ENCODE data around the gene PHLDA2.
"Not testable (repeated sequence)": the region's sequence is repeated elsewhere in the genome, so short reads cannot be mapped to it uniquely, and the experiment has no call there.

Gene PHLDA2

DNA sequence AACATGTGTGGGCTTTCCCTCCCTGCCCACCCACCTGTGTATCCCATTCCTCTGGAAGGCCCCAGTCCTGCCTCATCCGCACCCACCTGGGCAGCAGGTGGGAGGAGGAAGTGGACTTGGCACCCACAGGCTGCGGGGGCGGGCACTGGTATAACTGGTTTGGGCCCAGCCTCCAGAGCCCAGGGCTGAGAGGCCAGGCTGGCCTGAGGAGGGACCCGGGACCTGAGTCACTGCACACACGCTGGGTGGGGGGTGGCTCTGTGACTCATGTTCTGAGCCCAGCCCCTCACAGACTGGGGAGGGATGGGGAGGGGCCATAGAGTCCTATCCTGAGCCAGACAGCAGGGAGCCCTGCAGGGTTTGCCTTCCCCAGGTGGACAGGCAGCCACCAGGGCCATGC lies 16.7 kb downstream of the PHLDA2 start:
- DNase-seq: no peak

GRCh38 chr11:2911785-2912391 lies 17.3 kb downstream of the PHLDA2 start:
- no peak for DNase-seq

DNA sequence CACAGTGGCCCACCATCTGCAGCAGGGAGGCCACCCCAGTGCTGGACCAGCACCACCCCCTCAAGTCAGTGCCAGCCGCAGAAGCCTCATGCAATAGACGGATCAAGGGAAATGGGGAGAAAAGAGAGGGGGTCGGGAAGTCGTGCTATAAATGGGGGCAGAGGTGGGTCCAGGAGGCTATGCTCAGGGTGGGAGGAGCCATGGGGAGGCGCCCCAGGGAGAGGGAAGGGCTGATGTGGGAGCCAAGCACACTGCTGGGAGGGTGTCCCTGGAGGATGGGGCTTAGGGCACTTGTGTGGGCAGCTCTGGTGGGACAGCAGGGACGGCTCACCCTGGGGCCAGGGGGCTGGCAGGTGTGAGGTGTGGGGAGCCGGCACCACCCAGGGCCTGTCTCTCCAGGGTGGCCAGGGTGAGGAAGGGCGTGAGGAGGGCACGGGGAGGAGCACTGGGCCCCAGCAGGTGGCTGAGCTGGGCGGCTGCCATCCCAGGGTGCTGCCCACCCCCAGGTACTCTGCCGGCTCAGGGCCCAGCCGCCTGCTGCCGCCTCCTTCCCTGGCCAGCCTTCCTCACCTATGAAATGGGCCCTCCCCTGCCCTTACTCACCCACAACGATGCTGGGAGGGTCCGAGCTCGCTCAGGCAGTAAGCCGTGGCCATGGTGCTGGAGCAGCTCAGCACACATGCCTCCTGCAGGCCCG lies 18.0 kb downstream of the PHLDA2 start:
- DNase-seq: no peak

DNA sequence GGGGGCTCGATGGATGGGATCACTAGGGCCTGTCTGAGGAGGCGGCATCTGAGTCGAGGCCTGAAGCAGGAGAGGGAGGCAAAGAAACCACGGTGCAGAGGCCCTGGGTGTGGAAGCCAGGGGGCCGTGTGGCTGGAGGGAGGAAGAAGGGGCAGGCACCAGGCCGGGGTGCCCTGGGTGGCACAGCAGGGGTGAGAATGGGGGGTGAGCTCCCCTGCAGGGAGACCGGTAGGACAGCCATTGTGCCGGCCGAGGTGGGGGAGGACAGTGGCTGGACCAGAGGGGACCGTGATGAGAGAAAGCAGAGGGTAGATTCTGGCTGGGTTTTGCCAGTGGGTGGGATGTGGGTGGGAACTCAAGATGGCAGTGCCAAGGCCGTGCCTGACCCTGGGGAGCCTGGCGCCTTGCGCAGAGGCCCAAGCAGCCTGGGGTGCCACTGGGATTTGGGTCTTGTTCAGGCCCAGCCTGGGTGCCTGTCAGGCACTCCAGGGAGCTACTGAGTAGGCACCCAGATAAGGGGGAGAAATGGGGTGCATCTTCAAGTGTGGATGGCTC lies 18.7 kb downstream of the PHLDA2 start:
- DNase-seq: no peak

DNA sequence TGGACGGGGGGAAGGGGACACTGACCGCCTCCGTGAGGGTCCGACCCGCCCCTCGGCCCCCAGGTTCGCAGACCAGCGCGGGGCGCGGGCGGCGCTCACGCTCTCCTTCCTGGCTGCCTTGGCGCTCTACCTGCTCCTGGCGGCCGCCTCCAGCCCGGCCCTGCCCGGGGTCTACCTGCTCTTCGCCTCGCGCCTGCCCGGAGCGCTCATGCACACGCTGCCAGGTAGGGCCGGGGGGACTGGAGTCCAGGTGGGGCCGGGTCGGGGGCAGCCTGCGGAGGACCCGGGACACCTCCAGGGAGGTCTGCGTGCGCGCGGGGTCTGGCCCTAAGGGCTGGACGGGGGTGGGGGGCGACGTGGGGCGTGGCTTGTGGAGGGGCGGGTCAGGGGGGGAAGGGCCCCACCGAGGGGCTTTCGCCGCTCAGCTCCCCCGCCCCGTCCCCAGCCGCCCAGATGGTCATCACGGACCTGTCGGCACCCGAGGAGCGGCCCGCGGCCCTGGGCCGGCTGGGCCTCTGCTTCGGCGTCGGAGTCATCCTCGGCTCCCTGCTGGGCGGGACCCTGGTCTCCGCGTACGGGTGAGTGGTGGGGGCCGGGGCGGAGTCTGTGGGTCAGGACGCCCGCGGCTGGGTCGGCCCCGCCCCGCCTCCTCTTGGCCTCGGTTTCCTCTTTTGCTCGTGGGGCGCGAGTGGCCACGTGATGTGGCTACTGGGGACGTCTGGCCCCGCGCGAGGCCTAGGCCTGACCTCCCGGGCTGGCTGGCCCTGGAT lies 19.9 kb downstream of the PHLDA2 start:
- no peak for DNase-seq

GRCh38 chr11:2908130-2908529 lies 21.1 kb downstream of the PHLDA2 start:
- no peak for DNase-seq

DNA sequence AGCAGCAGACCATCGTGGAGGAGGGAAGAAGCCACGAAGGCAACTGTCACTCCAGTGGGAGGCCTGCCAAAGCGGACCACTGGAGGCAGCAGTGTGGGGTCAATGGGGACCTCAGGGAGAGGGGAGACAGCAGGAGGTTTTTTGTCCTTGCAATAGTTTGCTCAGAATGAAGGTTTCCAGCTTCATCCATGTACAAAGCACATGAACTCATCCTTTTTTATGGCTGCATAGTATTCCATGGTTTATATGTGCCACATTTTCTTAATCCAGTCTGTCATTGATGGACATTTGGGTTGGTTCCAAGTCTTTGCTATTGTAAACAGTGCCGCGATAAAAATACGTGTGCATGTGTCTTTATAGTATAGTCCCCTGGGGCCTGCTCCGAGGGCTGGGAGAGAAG lies 23.9 kb downstream of the PHLDA2 start:
- DNase-seq: not testable (repeated sequence)

DNA sequence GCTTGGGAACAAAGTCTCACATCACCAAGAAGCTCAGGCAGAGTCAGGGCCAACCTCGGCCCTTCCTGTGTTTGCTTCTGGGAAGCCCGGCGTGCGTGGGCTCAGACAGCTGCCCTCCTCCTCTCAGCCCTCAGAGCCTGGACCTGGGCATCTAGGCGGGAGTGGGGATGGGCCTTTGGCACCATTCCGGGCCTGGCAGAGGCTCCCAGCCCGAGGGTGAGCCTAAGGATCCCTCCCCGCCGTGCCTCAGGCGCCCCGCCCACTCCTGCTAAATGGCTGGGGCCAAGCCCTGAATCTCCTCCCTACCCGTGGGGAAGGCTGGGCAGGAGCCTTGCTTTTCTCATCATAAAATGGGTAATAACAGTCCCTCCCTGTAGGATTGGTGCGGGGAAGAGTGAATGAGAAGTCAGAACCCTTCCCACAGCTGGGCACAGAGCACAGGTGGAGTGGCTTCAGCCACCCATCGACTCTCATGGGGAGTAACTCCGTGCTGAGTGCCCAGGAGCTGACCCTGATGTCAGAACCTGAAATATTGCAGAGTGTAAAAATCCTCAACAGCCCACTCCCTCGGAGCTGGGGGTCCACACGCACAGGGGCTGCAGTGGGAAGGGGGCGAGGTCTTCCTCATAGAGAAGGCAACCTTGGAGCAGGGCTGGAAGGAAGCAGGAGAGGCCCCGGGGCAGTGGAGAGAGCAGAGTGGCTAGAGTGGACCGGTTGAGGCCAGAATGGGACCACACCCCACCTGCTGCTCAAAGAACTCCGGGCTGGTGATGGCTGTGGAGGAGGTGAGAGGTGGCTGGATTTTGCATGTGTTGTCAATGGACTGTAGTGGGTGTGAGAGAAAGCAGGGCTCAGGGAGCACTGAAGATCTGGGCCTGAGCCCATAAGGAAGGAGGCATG lies 24.8 kb downstream of the PHLDA2 start:
- no peak for DNase-seq

DNA sequence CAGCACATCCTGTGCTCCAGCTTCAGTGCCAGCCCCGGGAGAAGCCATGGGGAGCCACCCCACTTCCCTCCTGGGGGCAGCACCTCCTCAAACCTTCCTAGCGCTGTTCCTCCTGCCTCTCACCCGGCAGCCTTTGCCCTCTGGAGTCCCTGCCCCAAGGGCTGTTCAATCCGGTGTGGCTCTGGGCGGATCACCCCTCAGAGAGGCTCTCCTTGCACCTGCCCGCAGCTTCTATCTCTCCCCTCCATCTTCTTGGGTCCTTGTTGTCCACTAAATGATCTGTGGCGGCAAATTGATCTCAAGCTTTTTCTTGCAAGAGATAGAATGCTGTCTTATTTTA lies 25.6 kb downstream of the PHLDA2 start:
- DNase-seq: no peak

GRCh38 chr11:2902784-2903671 lies 26.2 kb downstream of the PHLDA2 start:
- no peak for DNase-seq

GRCh38 chr11:2901854-2902783 lies 27.1 kb downstream of the PHLDA2 start:
- peak; percentile 30 for DNase-seq

GRCh38 chr11:2901196-2901796 lies 27.9 kb downstream of the PHLDA2 start:
- DNase-seq: no peak

DNA sequence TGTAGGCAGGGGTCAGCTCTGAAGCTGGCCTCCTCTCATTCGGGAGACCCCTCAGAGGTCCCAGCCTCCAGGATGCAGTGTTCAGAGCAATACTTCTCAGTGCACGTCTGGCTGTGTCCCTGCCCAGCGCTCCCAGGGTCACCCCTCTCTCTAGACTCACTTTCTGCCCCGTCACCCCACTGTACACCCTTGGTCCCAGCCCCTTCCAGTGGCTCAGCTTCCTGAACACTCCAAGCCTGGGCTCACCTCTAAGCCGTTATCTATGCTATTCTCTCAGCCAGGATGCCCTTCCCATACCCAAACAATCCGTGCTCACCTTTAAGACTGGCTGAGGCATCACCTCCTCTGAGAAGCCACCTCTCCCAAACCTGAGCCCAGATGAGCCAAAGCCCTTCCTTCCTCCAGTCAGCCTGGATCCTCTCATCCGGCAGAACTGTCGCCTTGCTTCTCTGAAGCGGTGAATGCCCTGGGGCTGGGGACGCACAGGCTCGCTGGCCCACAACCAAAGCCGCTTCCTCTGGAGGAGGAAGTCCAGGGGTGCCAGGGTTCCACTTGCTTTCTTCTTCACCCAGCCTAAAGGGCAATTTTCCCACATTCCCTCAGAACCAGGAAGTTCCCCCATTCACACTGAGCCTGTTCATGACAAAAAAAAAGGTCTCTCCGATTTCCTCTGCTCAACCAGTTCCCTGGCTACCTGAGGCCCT lies 30.0 kb downstream of the PHLDA2 start:
- no peak for DNase-seq

GRCh38 chr11:2898366-2899079 lies 30.7 kb downstream of the PHLDA2 start:
- no peak for DNase-seq

GRCh38 chr11:2897048-2897447 lies 32.2 kb downstream of the PHLDA2 start:
- DNase-seq: no peak

DNA sequence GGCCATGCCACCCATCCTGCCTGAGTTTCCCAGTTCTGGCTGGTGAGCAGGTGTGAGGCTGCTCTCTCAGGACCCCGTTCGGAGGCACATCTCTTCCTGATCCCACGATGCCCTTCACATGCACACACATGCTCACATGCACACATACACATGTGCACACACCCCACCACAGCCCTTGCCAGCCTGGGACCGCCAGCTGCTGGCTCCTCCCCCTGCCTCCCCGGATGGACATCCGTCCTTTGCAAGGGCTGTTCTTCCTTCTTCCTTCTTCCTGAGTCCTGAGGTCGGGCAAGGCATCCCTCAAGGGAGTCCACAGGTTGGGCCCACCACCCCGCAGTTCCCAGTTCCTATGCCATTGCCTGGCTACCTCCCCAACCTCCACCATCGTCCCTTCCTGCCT lies 33.2 kb downstream of the PHLDA2 start:
- DNase-seq: no peak

- no peak for DNase-seq
These were observed 35.3 kb downstream of the PHLDA2 start for GRCh38 chr11:2893935-2894334.

GRCh38 chr11:2892967-2893528 lies 36.2 kb downstream of the PHLDA2 start:
- DNase-seq: no peak
